ENCODE data around the gene CPSF7.

GRCh38 chr11:61361741-61362541, 67.8 kb downstream of the CPSF7 start, which contains the start of the genes CYB561A3 and TMEM138:
- TF ChIP-seq TAF1 (IDR thresholded peaks at IDR 0.05; ENCODE audit: borderline replicate concordance, low read depth, low read length) (peak; percentile 84), EED (IDR thresholded peaks at IDR 0.05; ENCODE audit: low read depth) (peak; percentile 18; the same call in 1 of the 2 replicates)
